K562 (cell line): ENCODE results near the gene SIDT1. TPM values are rescaled to one million over a fixed set of nuclear protein-coding genes. Genes with fewer than 3 reads are reported as not detected.

ENCODE experiments used
- BHLHE40 ChIP-seq: IDR thresholded peaks from 2 replicates; pipeline ENCODE4 v1.6.1; 2011; ENCODE audit warnings: low read length, improper control_type of control experiment
- HMG20B ChIP-seq: fragments of 250-450 bp; sonication (Bioruptor Pico); IDR thresholded peaks from 2 replicates; pipeline ENCODE4 v1.5.0; 2021; ENCODE audit warnings: mild to moderate bottlenecking
- SMAD1 ChIP-seq: fragments of 150-350 bp; IDR thresholded peaks from 2 replicates; pipeline ENCODE4 v1.6.1; 2014; ENCODE audit warnings: low read length, low read depth; ENCODE audit not compliant: partially characterized antibody
- TARDBP ChIP-seq: fragments of 450-650 bp; IDR thresholded peaks from 2 replicates; pipeline ENCODE4 v1.6.1; 2016
- ZBTB40 ChIP-seq, 2 experiments: fragments of 450-650 bp in 1 of 2; sonication (generic) in 1 of 2; formaldehyde crosslinking in 1 of 2; IDR thresholded peaks; 2 replicates each; pipeline versions ENCODE4 v1.7.1 to v1.9.0; 2016 to 2022; ENCODE audit warnings: inconsistent platforms in 1 of 2, mild to moderate bottlenecking in 1 of 2, missing genetic modification reagents in 1 of 2
- ZNF133 ChIP-seq: fragments of 250-450 bp; sonication (Bioruptor Pico); IDR thresholded peaks from 2 replicates; pipeline ENCODE4 v1.4.0; 2020; ENCODE audit warnings: mild to moderate bottlenecking
- polyA plus RNA-seq, 8 experiments: library from polyadenylated mRNA; depleted of rRNA in 4 of 8; stranded (reverse) in 5 of 8; unstranded in 3 of 8; fragments of >200 nt; fragmentation: Nextera tagmentation in 2 of 8; fragmentation: Illumina TruSeq in 1 of 8; extraction: Ambion mirVana in 2 of 8; extraction: Trizol in 1 of 8; gene quantifications; 2 replicates each; pipeline versions ENCODE4 v1.2.1 to v1.2.3, GENCODE V29; 2011 to 2014; ENCODE audit warnings: inconsistent platforms in 1 of 8, missing spikeins in 1 of 8
- total RNA-seq, 7 experiments: library from RNA; depleted of rRNA in 6 of 7; stranded (reverse); fragments of >200 nt in 6 of 7; fragmentation: Illumina TruSeq in 2 of 7; extraction: Trizol in 2 of 7; gene quantifications; 2 replicates each; pipeline versions ENCODE4 v1.2.1 to v1.2.3, GENCODE V29; 2011 to 2021; ENCODE audit warnings: low replicate concordance in 1 of 7

Gene SIDT1
- total and polyA plus RNA-seq, 9 of the 15 experiments (the other 6 are each of a cell fraction or from before 2014, with no cell fraction given): not detected

GRCh38 chr3:113585228-113585627, 52.9 kb downstream of the SIDT1 start (continued):
- TF ChIP-seq ZBTB40 (IDR thresholded peaks at IDR 0.05) (no peak), ZBTB40 (CRISPR knock-in tag; IDR thresholded peaks at IDR 0.05) (no peak), ZNF133 (no peak), HMG20B (no peak), TARDBP (no peak), SMAD1 (no peak), BHLHE40 (no peak)
